GM18517 (cell line): ENCODE results near the gene ERMAP.
"Not testable (repeated sequence)": the region's sequence is repeated elsewhere in the genome, so short reads cannot be mapped to it uniquely, and the experiment has no call there.

Experiments used
- ATAC-seq: cut with Tn5 transposase; IDR thresholded peaks from one replicate; pipeline ENCODE4 v1.9.1; 2021; ENCODE audit warnings: mild to moderate bottlenecking, moderate library complexity; ENCODE audit not compliant: unreplicated experiment

ERMAP gene

GRCh38 chr1:42869751-42870150 is 52.8 kb downstream of the ERMAP start:
- not testable (repeated sequence) for ATAC-seq

DNA sequence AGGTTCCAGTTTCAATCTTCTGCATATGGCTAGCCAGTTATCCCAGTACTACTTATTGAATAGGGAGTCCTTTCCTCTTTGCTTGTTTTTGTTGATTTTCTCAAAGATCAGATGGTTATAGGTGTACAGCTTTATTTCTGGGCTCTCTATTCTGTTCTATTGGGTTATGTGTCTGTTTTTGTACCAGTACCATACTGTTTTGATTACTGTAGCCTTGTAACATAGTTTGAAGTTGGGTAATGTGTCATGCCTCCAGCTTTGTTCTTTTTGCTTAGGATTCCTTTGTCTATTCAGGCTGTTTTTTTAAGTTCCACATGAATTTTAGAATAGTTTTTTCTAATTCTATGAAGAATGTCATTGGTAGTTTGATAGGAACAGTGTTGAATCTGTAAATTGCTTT is 56.2 kb downstream of the ERMAP start:
- not testable (repeated sequence) for ATAC-seq

GRCh38 chr1:42873670-42874069 is 56.7 kb downstream of the ERMAP start:
- ATAC-seq, result no peak

DNA sequence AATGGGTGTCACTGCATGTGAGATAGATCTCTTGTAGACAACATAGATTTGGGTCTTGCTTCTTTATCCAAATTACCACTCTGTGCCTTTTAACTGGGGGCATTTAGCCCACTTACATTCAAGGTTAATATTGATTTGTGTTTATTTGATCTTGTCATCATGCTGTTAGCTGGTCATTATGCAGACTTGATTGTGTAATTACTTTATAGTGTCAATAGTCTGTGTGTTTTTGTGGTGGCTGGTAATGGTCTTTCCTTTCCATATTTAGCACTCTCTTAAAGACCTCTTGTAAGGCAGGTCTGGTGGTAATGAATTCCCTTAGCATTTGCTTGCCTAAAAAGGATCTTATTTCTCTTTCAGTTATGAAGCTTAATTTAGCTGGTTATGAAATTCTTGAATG is 59.1 kb downstream of the ERMAP start:
- no peak for ATAC-seq

- ATAC-seq, result no peak
Observed at GRCh38 chr1:42877380-42877779, 60.5 kb downstream of the ERMAP start.

GRCh38 chr1:42880384-42880783 is 63.5 kb downstream of the ERMAP start:
- no peak for ATAC-seq

DNA sequence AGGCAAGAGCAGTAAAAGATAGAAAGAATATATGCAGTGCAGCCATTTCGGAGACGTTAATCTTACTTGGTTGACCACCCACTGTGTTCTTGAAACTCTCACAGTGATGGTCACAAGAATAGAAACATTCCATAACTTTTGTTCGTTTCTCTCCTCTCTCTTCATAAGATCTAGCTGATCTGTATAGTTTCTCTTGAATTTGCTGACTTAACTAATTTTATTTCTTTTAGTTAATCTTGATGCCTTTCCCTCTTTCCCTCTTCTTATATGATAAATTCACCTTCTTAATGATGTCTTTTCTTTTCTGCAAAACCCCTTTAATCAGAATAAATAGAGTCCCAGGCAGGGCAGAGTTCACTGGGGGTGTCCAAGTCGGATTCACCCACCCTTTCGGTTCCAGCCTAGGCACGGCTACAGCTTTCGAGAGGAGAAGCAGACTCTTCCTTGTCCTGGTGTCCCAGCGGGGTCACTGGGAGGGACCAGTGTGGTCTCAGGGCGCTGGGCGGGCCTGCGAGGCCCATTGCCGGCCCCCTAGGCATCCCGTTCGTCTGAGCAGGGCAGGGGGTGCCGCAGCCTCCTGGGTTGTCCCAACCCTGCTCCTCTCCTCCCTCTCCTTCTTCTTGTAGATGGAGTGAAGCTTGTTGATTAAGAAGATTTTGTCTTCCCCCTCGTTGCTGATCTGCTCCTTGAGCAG is 69.3 kb downstream of the ERMAP start:
- ATAC-seq, result no peak

DNA sequence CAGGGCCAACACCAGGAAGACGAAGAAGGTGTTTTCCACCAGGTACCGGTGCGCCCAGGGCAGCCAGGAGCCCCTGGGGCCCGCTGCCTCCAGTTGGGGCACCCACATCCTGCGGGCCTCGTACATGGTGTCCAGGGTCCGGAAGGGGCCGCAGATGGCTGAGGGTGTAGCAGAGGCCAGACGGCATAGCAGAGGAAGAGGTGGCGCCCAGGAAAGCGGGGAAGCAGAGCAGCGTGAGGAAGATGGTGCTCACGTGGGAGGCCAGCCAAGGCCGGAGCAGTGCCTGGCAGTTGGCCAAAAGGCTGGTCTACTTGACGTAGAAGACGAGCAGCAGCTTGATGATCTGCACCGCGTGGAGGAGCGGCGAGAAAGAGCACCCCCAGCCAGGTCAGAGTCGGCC is 69.9 kb downstream of the ERMAP start:
- no peak for ATAC-seq

GRCh38 chr1:42887366-42887765 is 70.4 kb downstream of the ERMAP start:
- ATAC-seq, result no peak

GRCh38 chr1:42888013-42888633 is 71.2 kb downstream of the ERMAP start:
- no peak for ATAC-seq

DNA sequence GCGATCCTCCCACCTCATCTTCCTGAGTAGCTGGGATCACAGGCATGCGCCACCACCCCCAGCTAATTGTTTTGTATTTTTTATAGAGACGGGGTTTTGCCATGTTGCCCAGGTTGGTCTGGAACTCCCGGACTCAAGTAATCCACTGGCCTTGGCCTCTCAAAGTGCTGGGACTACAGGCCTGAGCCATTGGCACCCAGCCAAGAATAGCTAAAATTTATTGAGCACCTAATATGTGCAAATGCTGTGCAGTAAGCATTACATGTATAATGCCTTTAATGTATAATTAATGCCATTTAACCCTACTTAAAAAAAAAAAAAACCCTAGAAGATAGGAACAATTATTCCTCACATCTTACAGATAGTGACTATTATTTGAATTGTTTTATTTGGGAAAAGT is 72.3 kb downstream of the ERMAP start:
- ATAC-seq, result no peak

GRCh38 chr1:42891465-42892138 is 74.7 kb downstream of the ERMAP start:
- no peak for ATAC-seq
